Neuron (in vitro differentiated cells): Measurements from ENCODE around the gene TRH.

Experiments used
- H2AFZ ChIP-seq: one replicate; pipeline ENCODE4 v1.6.1; 2013; ENCODE audit warnings: low read depth, mild to moderate bottlenecking, inconsistent platforms, low read length, moderate library complexity
- H3K27me3 ChIP-seq: one replicate; pipeline ENCODE4 v1.6.1; 2013; ENCODE audit warnings: low read length; ENCODE audit not compliant: insufficient read depth
- H3K36me3 ChIP-seq: one replicate; pipeline ENCODE4 v1.6.1; 2013; ENCODE audit warnings: low read length; ENCODE audit not compliant: insufficient read depth
- H3K4me1 ChIP-seq: one replicate; pipeline ENCODE4 v1.6.1; 2013; ENCODE audit warnings: low read length; ENCODE audit not compliant: insufficient read depth
- H3K4me3 ChIP-seq: 2 replicates; pipeline ENCODE4 v1.5.1; 2013; ENCODE audit warnings: mild to moderate bottlenecking, low read length, moderate library complexity
- H3K9me3 ChIP-seq: one replicate; pipeline ENCODE4 v1.6.1; 2013; ENCODE audit warnings: low read length

TRH gene

GRCh38 chr3:129950318-129951046, 24.0 kb upstream of the TRH start:
- peaks cover 8% of the 10 kb centered on the region for H3K27me3 ChIP-seq
- H3K36me3 ChIP-seq = no peaks in the 10 kb centered on the region
- H3K9me3 ChIP-seq = peaks cover 3% of the 10 kb centered on the region
- peaks cover 6% of the 10 kb centered on the region for H3K4me1 ChIP-seq
- no peak overlapping the region for H2AFZ ChIP-seq
- H3K4me3 ChIP-seq = no peak overlapping the region

- Histone ChIP-seq H3K27me3 (peaks cover 8% of the 10 kb centered on the region), H2AFZ (no peak overlapping the region), H3K36me3 (no peaks in the 10 kb centered on the region), H3K4me1 (peaks cover 6% of the 10 kb centered on the region), H3K9me3 (no peaks in the 10 kb centered on the region), H3K4me3 (no peak overlapping the region)
Measured at GRCh38 chr3:129952556-129953355, 21.8 kb upstream of the TRH start.

- Histone ChIP-seq H3K9me3 (no peaks in the 10 kb centered on the region), H3K36me3 (no peaks in the 10 kb centered on the region), H3K4me3 (no peak overlapping the region), H3K4me1 (peaks cover 6% of the 10 kb centered on the region), H2AFZ (no peak overlapping the region), H3K27me3 (peaks cover 8% of the 10 kb centered on the region)
Measured at GRCh38 chr3:129953621-129954020, 20.9 kb upstream of the TRH start.

- H3K4me1 ChIP-seq = peaks cover 6% of the 10 kb centered on the region
- H3K27me3 ChIP-seq = peaks cover 8% of the 10 kb centered on the region
- no peaks in the 10 kb centered on the region for H3K36me3 ChIP-seq
- H2AFZ ChIP-seq = no peak overlapping the region
- H3K9me3 ChIP-seq = no peaks in the 10 kb centered on the region
- H3K4me3 ChIP-seq = no peak overlapping the region
Measured at GRCh38 chr3:129954514-129954913, 20.0 kb upstream of the TRH start.

GRCh38 chr3:129956936-129957335, 17.6 kb upstream of the TRH start:
- H2AFZ ChIP-seq = no peak overlapping the region
- H3K27me3 ChIP-seq = peaks cover 12% of the 10 kb centered on the region
- H3K4me1 ChIP-seq = peaks cover 6% of the 10 kb centered on the region
- no peaks in the 10 kb centered on the region for H3K9me3 ChIP-seq
- H3K4me3 ChIP-seq = no peak overlapping the region
- H3K36me3 ChIP-seq = no peaks in the 10 kb centered on the region

GRCh38 chr3:129958755-129959154, 15.8 kb upstream of the TRH start:
- Histone ChIP-seq H3K27me3 (peaks cover 12% of the 10 kb centered on the region), H3K4me3 (no peak overlapping the region), H3K36me3 (no peaks in the 10 kb centered on the region), H3K4me1 (no peaks in the 10 kb centered on the region), H2AFZ (no peak overlapping the region), H3K9me3 (no peaks in the 10 kb centered on the region)

- Histone ChIP-seq H3K36me3 (no peaks in the 10 kb centered on the region), H3K9me3 (no peaks in the 10 kb centered on the region), H3K27me3 (peaks cover 4% of the 10 kb centered on the region), H2AFZ (no peak overlapping the region), H3K4me1 (no peaks in the 10 kb centered on the region), H3K4me3 (no peak overlapping the region)
Measured at GRCh38 chr3:129961141-129961541, 13.4 kb upstream of the TRH start.

GRCh38 chr3:129962600-129962999, 11.9 kb upstream of the TRH start:
- Histone ChIP-seq H2AFZ (no peak overlapping the region), H3K4me1 (peaks cover 9% of the 10 kb centered on the region), H3K9me3 (no peaks in the 10 kb centered on the region), H3K4me3 (no peak overlapping the region), H3K27me3 (peaks cover 4% of the 10 kb centered on the region), H3K36me3 (no peaks in the 10 kb centered on the region)

GRCh38 chr3:129965937-129966336, 8.6 kb upstream of the TRH start:
- H3K9me3 ChIP-seq = no peaks in the 10 kb centered on the region
- H3K4me3 ChIP-seq = no peak overlapping the region
- no peaks in the 10 kb centered on the region for H3K27me3 ChIP-seq
- H3K36me3 ChIP-seq = no peaks in the 10 kb centered on the region
- H3K4me1 ChIP-seq = peaks cover 11% of the 10 kb centered on the region
- no peak overlapping the region for H2AFZ ChIP-seq

GRCh38 chr3:129966876-129967275, 7.6 kb upstream of the TRH start:
- Histone ChIP-seq H3K9me3 (no peaks in the 10 kb centered on the region), H2AFZ (no peak overlapping the region), H3K27me3 (peaks cover 2% of the 10 kb centered on the region), H3K4me3 (no peak overlapping the region), H3K36me3 (no peaks in the 10 kb centered on the region), H3K4me1 (peaks cover 16% of the 10 kb centered on the region)

- H2AFZ ChIP-seq = no peak overlapping the region
- H3K27me3 ChIP-seq = peaks cover 10% of the 10 kb centered on the region
- peaks cover 16% of the 10 kb centered on the region for H3K4me1 ChIP-seq
- H3K9me3 ChIP-seq = no peaks in the 10 kb centered on the region
- no peaks in the 10 kb centered on the region for H3K36me3 ChIP-seq
- H3K4me3 ChIP-seq = no peak overlapping the region
Measured at GRCh38 chr3:129967761-129968160, 6.8 kb upstream of the TRH start.

- Histone ChIP-seq H2AFZ (no peak overlapping the region), H3K4me3 (no peak overlapping the region), H3K27me3 (peaks cover 45% of the 10 kb centered on the region), H3K4me1 (peaks cover 23% of the 10 kb centered on the region), H3K36me3 (no peaks in the 10 kb centered on the region), H3K9me3 (no peaks in the 10 kb centered on the region)
Measured at GRCh38 chr3:129971351-129972052, 3.0 kb upstream of the TRH start.

- Histone ChIP-seq H3K9me3 (no peaks in the 10 kb centered on the region), H3K36me3 (no peaks in the 10 kb centered on the region), H3K4me3 (no peak overlapping the region), H2AFZ (no peak overlapping the region), H3K4me1 (peaks cover 15% of the 10 kb centered on the region), H3K27me3 (peaks cover 52% of the 10 kb centered on the region)
Measured at GRCh38 chr3:129972301-129972700, 2.2 kb upstream of the TRH start.
